CD14-positive monocyte (primary cell): ENCODE data around the gene GRIN3B. TPM values are rescaled to one million over a fixed set of nuclear protein-coding genes. Genes with fewer than 3 reads are reported as not detected.

Source experiments
- DNase-seq, 3 donors: peaks; one replicate each; pipeline ENCODE4 v3.0.0-alpha.2; 2011 to 2022
- H2AFZ ChIP-seq: 2 replicates; pipeline ENCODE4 v1.6.0; 2012; ENCODE audit warnings: mild to moderate bottlenecking, low read depth, low read length, inconsistent platforms; ENCODE audit not compliant: insufficient read depth, poor library complexity, severe bottlenecking
- H3K27ac ChIP-seq, 2 donors: 1 replicate in 1 of 2; 2 replicates in 1 of 2; pipeline ENCODE4 v1.5.1; 2012 to 2013; ENCODE audit warnings: low read length in 2 of 2, control low read depth in 1 of 2, inconsistent platforms in 1 of 2, low read depth in 1 of 2, mild to moderate bottlenecking in 1 of 2
- H3K27me3 ChIP-seq, 2 donors: one replicate each; pipeline versions ENCODE4 v1.6.0 to v1.6.1; 2011 to 2013; ENCODE audit warnings: low read length in 2 of 2; ENCODE audit not compliant: control insufficient read depth in 2 of 2, insufficient read depth in 2 of 2
- H3K36me3 ChIP-seq, 2 donors: replicated peaks in 1 of 2; 1 replicate in 1 of 2; 2 replicates in 1 of 2; pipeline versions ENCODE4 v1.5.1 to v1.6.1; 2012 to 2013; ENCODE audit warnings: low read length in 2 of 2, control low read depth in 1 of 2, inconsistent platforms in 1 of 2, mild to moderate bottlenecking in 1 of 2; ENCODE audit not compliant: insufficient read depth in 2 of 2, control insufficient read depth in 1 of 2
- H3K4me1 ChIP-seq, 2 donors: 1 replicate in 1 of 2; 2 replicates in 1 of 2; pipeline versions ENCODE4 v1.5.1 to v1.6.1; 2012 to 2013; ENCODE audit warnings: low read length in 2 of 2, control low read depth in 1 of 2, inconsistent platforms in 1 of 2, mild to moderate bottlenecking in 1 of 2, moderate library complexity in 1 of 2; ENCODE audit not compliant: insufficient read depth in 2 of 2, control insufficient read depth in 1 of 2
- H3K4me2 ChIP-seq: replicated peaks from 2 replicates; pipeline ENCODE3; 2012; ENCODE audit warnings: low read length, moderate library complexity, mild to moderate bottlenecking; ENCODE audit not compliant: poor library complexity, severe bottlenecking; ENCODE audit errors: extremely low read depth
- H3K4me3 ChIP-seq, 3 experiments: fragments of 200-600 bp in 1 of 3; sonication (generic) in 1 of 3; replicated peaks in 1 of 3; 1 replicate in 2 of 3; 2 replicates in 1 of 3; pipeline ENCODE4 v1.5.1; 2011 to 2013; ENCODE audit warnings: low read length in 3 of 3, mild to moderate bottlenecking in 3 of 3, control low read depth in 2 of 3, low read depth in 2 of 3, inconsistent platforms in 1 of 3, moderate library complexity in 1 of 3
- H3K79me2 ChIP-seq: 2 replicates; pipeline ENCODE4 v1.6.0; 2012; ENCODE audit warnings: mild to moderate bottlenecking, control low read depth, inconsistent platforms, low read length, moderate library complexity; ENCODE audit not compliant: insufficient read depth
- H3K9ac ChIP-seq: 2 replicates; pipeline ENCODE4 v1.6.0; 2017; ENCODE audit warnings: low read length, mild to moderate bottlenecking; ENCODE audit not compliant: insufficient read depth, poor library complexity, severe bottlenecking
- H3K9me3 ChIP-seq, 2 donors: replicated peaks in 1 of 2; 1 replicate in 1 of 2; 2 replicates in 1 of 2; pipeline versions ENCODE4 v1.5.1 to v1.6.1; 2012 to 2013; ENCODE audit warnings: low read length in 2 of 2, control low read depth in 1 of 2; ENCODE audit not compliant: control insufficient read depth in 1 of 2, insufficient read depth in 1 of 2
- H4K20me1 ChIP-seq: 2 replicates; pipeline ENCODE4 v1.6.0; 2012; ENCODE audit warnings: mild to moderate bottlenecking, low read length, control low read depth, moderate library complexity; ENCODE audit not compliant: insufficient read depth
- H3K27ac Mint-ChIP-seq, 7 donors: one replicate each; pipeline ENCODE4 v1.8.0; 2020; ENCODE audit warnings: mild to moderate bottlenecking in 7 of 7, mixed read lengths in 7 of 7, moderate library complexity in 6 of 7, inconsistent platforms in 2 of 7
- H3K27me3 Mint-ChIP-seq, 3 donors: one replicate each; pipeline ENCODE4 v1.8.0; 2021 to 2022; ENCODE audit warnings: low read depth in 3 of 3, mild to moderate bottlenecking in 3 of 3, mixed read lengths in 3 of 3, moderate library complexity in 3 of 3, inconsistent platforms in 1 of 3
- H3K36me3 Mint-ChIP-seq, 2 donors: one replicate each; pipeline ENCODE4 v1.8.0; 2020; ENCODE audit warnings: mixed read lengths in 2 of 2, inconsistent platforms in 1 of 2, mild to moderate bottlenecking in 1 of 2
- H3K4me1 Mint-ChIP-seq: one replicate; pipeline ENCODE4 v1.8.0; 2020; ENCODE audit warnings: mild to moderate bottlenecking, mixed read lengths
- H3K4me3 Mint-ChIP-seq, 2 donors: one replicate each; pipeline ENCODE4 v1.8.0; 2020; ENCODE audit warnings: mild to moderate bottlenecking in 2 of 2, mixed read lengths in 2 of 2, moderate library complexity in 1 of 2
- H3K9me3 Mint-ChIP-seq, 7 donors: one replicate each; pipeline ENCODE4 v1.8.0; 2020 to 2022; ENCODE audit warnings: mixed read lengths in 7 of 7, mild to moderate bottlenecking in 6 of 7, moderate library complexity in 6 of 7, inconsistent platforms in 2 of 7
- WGBS: methylation state at CpG from one replicate; pipeline ENCODE4 v1.1.5; 2013; ENCODE audit warnings: missing lambda C conversion rate; ENCODE audit not compliant: insufficient coverage; 5-methylcytosine and 5-hydroxymethylcytosine counted together
- intact Hi-C, 2 donors: fragments of 100-400 bp; cut with micrococcal nuclease; formaldehyde crosslinking; loops; one replicate each; pipeline versions ENCODE4 v1.15.0 to v1.15.1; 2023
- polyA plus RNA-seq, 3 donors: library from polyadenylated mRNA; depleted of rRNA in 1 of 3; unstranded in 2 of 3; stranded (reverse) in 1 of 3; fragments of 300-500 nt in 2 of 3; fragments of >200 nt in 1 of 3; fragmentation: Illumina TruSeq in 2 of 3; gene quantifications; 1 replicate in 2 of 3; 2 replicates in 1 of 3; pipeline ENCODE4 v1.2.3, GENCODE V29; 2012 to 2021
- TF ChIP-seq, protein P1 (sequence below): fragments of 200-600 bp; IDR thresholded peaks from one replicate; pipeline ENCODE4 v1.8.0; 2022; ENCODE audit warnings: antibody characterized with exemption, mild to moderate bottlenecking

The GRIN3B gene
- polyA plus RNA-seq, 3 donors = 0.13 to 0.27 TPM; not detected in 1

DNA sequence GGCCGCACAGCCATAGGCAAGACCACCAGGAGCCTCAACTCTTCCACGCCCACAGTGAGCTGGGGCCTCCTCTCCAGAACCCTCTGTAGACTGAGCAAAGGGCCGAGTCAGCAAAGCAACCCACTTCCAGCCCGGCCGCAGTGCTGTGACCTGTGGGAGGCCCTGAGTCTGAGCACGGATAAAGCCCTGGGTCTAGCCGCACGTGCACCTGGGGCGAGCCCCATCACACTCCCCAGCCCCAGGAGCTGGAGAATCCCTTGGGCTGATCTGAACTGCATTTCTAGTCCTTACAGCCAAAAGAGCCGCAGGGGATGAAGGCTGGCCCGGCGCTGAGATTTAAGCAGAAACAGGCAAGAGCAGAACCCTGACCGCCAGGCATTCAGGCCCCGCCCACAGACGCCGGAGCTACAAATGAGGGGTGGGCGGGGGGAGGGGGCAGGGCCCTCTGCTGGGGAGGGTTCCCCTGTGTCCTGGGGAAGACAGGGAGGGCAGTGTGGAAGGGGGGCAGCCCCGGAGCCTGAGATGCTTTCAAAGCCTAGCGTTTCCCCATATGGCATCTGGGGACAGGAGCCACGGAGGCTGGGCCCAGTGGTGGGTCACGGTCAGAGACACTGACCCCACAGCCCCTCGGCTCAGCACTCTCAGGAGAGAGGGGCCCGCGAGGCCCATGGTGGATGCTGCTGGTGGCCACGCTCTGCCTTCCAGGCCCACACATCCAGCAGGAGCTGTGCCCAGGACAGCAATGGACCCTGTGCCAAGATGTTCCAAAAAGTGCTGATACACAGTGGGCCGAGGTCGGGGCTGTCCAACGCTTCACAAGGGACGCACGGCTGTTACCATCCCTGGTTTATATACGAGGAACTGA lies 15.8 kb downstream of the GRIN3B start:
- Histone ChIP-seq H3K4me2 (no peak overlapping the region), H2AFZ (no peak overlapping the region), H3K9me3 (no peaks in the 10 kb centered on the region), H3K4me1 (peaks cover 39 to 46% of the 10 kb centered on the region in 2 donors), H3K36me3 (peaks cover 39% of the 10 kb centered on the region in 2 donors), H3K27me3 (no peaks in the 10 kb centered on the region), H3K27ac (peak overlapping the region in 1 of 2 donors; percentile 8), H3K4me3 (no peak overlapping the region), H3K79me2 (peaks cover 78% of the 10 kb centered on the region), H3K9ac (no peak overlapping the region), H4K20me1 (peaks cover 94% of the 10 kb centered on the region)
- TF ChIP-seq, protein P1, sequence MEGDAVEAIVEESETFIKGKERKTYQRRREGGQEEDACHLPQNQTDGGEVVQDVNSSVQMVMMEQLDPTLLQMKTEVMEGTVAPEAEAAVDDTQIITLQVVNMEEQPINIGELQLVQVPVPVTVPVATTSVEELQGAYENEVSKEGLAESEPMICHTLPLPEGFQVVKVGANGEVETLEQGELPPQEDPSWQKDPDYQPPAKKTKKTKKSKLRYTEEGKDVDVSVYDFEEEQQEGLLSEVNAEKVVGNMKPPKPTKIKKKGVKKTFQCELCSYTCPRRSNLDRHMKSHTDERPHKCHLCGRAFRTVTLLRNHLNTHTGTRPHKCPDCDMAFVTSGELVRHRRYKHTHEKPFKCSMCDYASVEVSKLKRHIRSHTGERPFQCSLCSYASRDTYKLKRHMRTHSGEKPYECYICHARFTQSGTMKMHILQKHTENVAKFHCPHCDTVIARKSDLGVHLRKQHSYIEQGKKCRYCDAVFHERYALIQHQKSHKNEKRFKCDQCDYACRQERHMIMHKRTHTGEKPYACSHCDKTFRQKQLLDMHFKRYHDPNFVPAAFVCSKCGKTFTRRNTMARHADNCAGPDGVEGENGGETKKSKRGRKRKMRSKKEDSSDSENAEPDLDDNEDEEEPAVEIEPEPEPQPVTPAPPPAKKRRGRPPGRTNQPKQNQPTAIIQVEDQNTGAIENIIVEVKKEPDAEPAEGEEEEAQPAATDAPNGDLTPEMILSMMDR = no peak
- peak overlapping the region in 2 of 7 donors; percentile 30 to 81 for H3K27ac Mint-ChIP-seq
- peaks cover 39% of the 10 kb centered on the region for H3K4me1 Mint-ChIP-seq
- no peak for DNase-seq
- peaks cover 0 to 1% (median 0%) of the 10 kb centered on the region in 3 donors for H3K27me3 Mint-ChIP-seq
- H3K4me3 Mint-ChIP-seq = no peak overlapping the region
- WGBS = 90% methylated on average over 30 of the region's 31 CpGs
- intact Hi-C loops = no loop called here
- peaks cover 13 to 43% of the 10 kb centered on the region in 2 donors for H3K36me3 Mint-ChIP-seq
- no peaks in the 10 kb centered on the region for H3K9me3 Mint-ChIP-seq

GRCh38 chr19:1016647-1017114 lies 16.5 kb downstream of the GRIN3B start:
- peaks cover 90% of the 10 kb centered on the region for H4K20me1 ChIP-seq
- Mint-ChIP-seq H3K9me3 (no peaks in the 10 kb centered on the region), H3K27me3 (peaks cover 0 to 1% (median 0%) of the 10 kb centered on the region in 3 donors), H3K4me1 (peaks cover 42% of the 10 kb centered on the region), H3K27ac (peak overlapping the region in 6 of 7 donors; percentile 21 to 81 (median 80)), H3K4me3 (no peak overlapping the region), H3K36me3 (peaks cover 11 to 39% of the 10 kb centered on the region in 2 donors)
- H3K36me3 ChIP-seq = peaks cover 34 to 39% of the 10 kb centered on the region in 2 donors
- H3K27me3 ChIP-seq = no peaks in the 10 kb centered on the region
- H3K4me1 ChIP-seq = peaks cover 44 to 48% of the 10 kb centered on the region in 2 donors
- intact Hi-C loops = no loop called here
- WGBS = 82% methylated on average over 11 of the region's 12 CpGs
- TF ChIP-seq, protein P1 = no peak
- DNase-seq = peak in 1 of 3 donors; percentile 67
- no peak overlapping the region for H3K9ac ChIP-seq
- peak overlapping the region; percentile 8 to 60 for H3K27ac ChIP-seq
- H3K4me3 ChIP-seq = no peak overlapping the region
- peaks cover 78% of the 10 kb centered on the region for H3K79me2 ChIP-seq
- no peak overlapping the region for H3K4me2 ChIP-seq
- no peak overlapping the region for H2AFZ ChIP-seq
- no peaks in the 10 kb centered on the region for H3K9me3 ChIP-seq
